GM23338 (cell line): Measurements from ENCODE around the gene MYL6. TPM values are rescaled to one million over a fixed set of nuclear protein-coding genes. Genes with fewer than 3 reads are reported as not detected.

ENCODE experiments used
- EZH2phosphoT487 ChIP-seq: fragments of 200-600 bp; sonication (generic); IDR thresholded peaks from one replicate; pipeline ENCODE4 v1.8.1; 2018; ENCODE audit warnings: antibody characterized with exemption; ENCODE audit not compliant: unreplicated experiment
- JUNB ChIP-seq: IDR thresholded peaks from one replicate; pipeline ENCODE4 v1.6.1; 2016; ENCODE audit warnings: antibody characterized with exemption; ENCODE audit not compliant: unreplicated experiment
- NANOG ChIP-seq: IDR thresholded peaks from 2 replicates; pipeline ENCODE4 v1.6.1; 2016; ENCODE audit warnings: antibody characterized with exemption, borderline replicate concordance
- POLR2AphosphoS5 ChIP-seq: IDR thresholded peaks from 2 replicates; pipeline ENCODE4 v1.6.1; 2016; ENCODE audit warnings: antibody characterized with exemption, low read depth
- REST ChIP-seq: IDR thresholded peaks from one replicate; pipeline ENCODE4 v1.6.1; 2018; ENCODE audit warnings: antibody characterized with exemption; ENCODE audit not compliant: unreplicated experiment
- ZNF331 ChIP-seq: fragments of 250-450 bp; sonication (Bioruptor Pico); IDR thresholded peaks from 2 replicates; pipeline ENCODE4 v1.5.0; 2020; ENCODE audit warnings: low read depth, mild to moderate bottlenecking, moderate library complexity
- ZNF462 ChIP-seq: fragments of 250-450 bp; sonication (Bioruptor Pico); IDR thresholded peaks from 2 replicates; pipeline ENCODE4 v1.5.0; 2020; ENCODE audit warnings: mild to moderate bottlenecking, moderate library complexity
- polyA plus RNA-seq: library from polyadenylated mRNA; unstranded; fragments of >200 nt; fragmentation: Nextera tagmentation; extraction: Ambion mirVana; gene quantifications from 2 replicates; pipeline ENCODE4 v1.2.1, GENCODE V29; 2016
- total RNA-seq: library from RNA; depleted of rRNA; stranded (reverse); fragments of >200 nt; shearing (Covaris generic); gene quantifications from 2 replicates; pipeline ENCODE4 v1.2.3, GENCODE V29; 2014

The MYL6 gene
- total and polyA plus RNA-seq, 2 experiments from 2014 or later, result 1,092 to 1,545 TPM

GRCh38 chr12:56172839-56173238 lies 14.7 kb downstream of the MYL6 start (continued):
- no peak for TF ChIP-seq REST
- TF ChIP-seq ZNF331 (CRISPR knock-in tag), result no peak
- no peak for TF ChIP-seq POLR2AphosphoS5
- TF ChIP-seq EZH2phosphoT487, result no peak
- no peak for TF ChIP-seq NANOG
- no peak for TF ChIP-seq JUNB
- no peak for TF ChIP-seq ZNF462
